COLO668 (cell line): ENCODE results near the gene HES6.
"Not testable (repeated sequence)": the region's sequence is repeated elsewhere in the genome, so short reads cannot be mapped to it uniquely, and the experiment has no call there.

Experiments
- DNase-seq: peaks from one replicate; lab custom pipeline; 2025; ENCODE audit not compliant: unreplicated experiment; lab: John Stamatoyannopoulos, UW

HES6 gene

DNA sequence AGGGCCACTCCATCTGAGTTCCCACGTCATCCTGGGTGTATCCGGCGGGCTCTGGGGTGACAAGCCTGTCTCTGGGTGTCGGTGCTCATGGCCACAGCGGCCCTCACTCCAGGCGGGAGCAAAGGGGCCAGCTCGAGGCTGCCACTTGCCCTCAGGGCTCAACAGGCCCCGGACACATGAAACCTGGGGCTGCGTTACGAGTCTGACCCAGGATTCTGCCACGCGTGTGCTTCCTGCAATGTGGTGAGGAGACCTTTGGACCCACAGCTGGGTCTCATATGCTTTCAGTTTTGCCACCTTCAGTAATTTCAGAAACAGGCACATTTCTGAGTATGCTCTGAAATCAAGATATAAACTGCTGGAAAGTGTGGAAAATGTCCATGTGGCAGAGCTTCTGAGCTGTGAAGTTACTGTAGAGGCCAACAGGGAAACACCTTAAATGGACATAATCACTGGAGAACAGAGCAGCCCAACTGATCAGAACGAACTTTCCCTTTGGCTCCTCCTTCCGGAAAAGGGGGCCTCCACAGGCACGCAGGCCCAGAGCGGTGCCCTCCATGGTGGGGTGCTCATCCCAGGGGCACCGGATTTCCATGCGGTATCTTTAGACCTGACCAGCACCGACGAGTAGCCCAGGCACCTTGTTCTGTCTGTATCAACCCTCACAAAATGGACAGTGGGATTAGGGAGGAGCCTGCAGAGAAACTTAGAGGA, 34.5 kb upstream of the HES6 start:
- peak; percentile 40 for DNase-seq

GRCh38 chr2:238273433-238273832, 33.6 kb upstream of the HES6 start:
- not testable (repeated sequence) for DNase-seq

DNA sequence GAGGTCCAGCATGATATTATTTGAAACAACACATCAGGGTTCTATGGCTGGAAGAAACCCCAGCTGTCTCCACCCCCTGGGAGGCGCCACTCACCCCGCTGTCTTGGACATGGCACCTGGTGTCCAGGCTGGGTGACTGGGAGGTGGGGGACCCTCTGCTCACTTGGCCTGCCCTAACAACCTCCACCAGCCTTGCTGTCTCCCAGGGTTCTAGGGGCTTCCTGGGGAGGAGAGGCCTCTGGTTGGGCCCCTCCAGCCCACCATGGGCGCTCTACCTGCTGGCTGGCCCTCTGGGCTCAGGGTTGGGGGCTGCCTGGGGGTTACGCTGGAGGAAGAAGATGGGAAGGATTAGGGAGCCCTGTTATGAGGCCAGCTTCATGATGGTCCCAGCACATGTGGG, 32.3 kb upstream of the HES6 start:
- no peak for DNase-seq

GRCh38 chr2:238271686-238272085, 31.8 kb upstream of the HES6 start:
- not testable (repeated sequence) for DNase-seq

- no peak for DNase-seq
Observed at GRCh38 chr2:238271061-238271554, 31.3 kb upstream of the HES6 start.

GRCh38 chr2:238270606-238271005, 30.8 kb upstream of the HES6 start:
- no peak for DNase-seq

DNA sequence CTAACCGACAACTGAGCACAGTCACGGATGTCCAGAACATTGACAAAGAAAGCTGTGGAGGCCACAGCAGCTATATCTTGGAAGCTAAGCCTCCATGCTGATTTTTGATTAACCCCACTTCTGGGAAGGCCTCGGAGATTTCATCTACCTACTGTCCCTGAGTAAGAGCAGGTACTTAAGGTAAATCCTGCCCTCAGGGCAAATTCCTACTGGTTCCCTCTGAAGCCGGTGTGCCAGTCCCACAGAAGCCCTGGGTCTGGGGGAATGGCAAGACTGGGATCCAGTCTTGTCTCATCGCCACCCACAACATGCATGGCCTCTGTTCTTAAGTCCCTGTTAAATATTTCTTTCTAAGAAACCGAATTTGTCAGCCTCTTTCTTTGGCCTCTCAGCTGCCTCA, 29.9 kb upstream of the HES6 start:
- no peak for DNase-seq

DNA sequence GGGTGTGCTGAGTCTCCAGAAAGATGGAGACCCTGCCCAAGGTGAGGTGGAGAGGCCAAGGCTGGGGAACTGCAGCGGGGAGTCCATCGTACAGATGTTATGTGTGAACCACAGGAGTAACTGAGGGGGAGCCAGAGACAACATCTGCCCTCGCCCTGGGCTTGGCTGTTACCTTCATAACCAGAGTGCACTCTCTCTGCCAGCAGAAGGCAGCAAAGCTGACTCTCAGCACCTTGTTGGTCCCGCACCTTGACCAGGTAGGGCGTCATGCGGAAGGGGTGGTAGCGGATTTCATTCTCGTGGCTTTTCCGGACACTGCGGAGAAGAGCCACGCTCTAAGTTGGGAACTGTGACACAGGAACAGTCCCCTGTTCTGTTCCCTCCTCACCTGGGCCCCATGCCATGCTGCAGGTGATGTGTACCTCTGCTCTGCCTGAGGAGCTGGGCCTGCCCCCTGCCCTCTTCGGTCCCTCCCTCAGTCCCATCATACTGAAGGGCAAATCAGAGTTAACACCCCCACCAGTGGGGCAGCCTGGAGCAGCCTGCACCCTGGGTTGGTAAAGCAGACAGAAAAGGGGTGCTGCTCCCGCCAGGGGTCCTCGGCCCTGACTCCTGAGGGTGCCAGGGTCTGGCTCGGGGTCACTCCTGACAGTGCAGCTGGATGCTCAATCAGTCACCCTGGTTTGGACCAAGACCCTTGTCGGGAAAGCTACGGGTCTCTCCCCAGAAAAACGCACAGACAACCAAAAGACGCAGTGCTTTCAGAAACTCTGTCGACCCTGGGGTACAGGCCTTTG, 28.2 kb upstream of the HES6 start:
- no peak for DNase-seq

GRCh38 chr2:238267341-238267710, 27.5 kb upstream of the HES6 start:
- DNase-seq, result no peak

DNA sequence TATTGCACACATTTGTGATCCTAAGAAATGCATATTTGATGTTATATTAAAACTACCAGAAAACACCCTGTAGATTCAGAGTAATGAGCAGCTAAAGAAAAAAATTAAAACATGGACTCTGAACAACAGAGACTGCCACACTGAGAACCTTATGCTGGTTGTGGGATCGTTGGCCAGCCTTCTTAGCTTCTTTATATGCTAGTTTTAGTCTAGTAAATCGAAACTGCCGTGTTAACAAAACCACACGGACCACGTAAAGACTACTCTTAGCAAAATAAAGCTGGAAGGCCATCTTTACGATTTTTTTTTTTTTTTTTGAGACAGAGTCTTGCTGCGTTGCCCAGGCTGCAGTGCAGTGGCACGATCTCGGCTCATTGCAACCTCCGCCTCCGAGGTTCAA, 25.8 kb upstream of the HES6 start:
- DNase-seq, result no peak

- DNase-seq, result no peak
Observed at GRCh38 chr2:238264072-238264460, 24.2 kb upstream of the HES6 start.

- peak; percentile 71 for DNase-seq
Observed at GRCh38 chr2:238263204-238264071, 23.6 kb upstream of the HES6 start.

DNA sequence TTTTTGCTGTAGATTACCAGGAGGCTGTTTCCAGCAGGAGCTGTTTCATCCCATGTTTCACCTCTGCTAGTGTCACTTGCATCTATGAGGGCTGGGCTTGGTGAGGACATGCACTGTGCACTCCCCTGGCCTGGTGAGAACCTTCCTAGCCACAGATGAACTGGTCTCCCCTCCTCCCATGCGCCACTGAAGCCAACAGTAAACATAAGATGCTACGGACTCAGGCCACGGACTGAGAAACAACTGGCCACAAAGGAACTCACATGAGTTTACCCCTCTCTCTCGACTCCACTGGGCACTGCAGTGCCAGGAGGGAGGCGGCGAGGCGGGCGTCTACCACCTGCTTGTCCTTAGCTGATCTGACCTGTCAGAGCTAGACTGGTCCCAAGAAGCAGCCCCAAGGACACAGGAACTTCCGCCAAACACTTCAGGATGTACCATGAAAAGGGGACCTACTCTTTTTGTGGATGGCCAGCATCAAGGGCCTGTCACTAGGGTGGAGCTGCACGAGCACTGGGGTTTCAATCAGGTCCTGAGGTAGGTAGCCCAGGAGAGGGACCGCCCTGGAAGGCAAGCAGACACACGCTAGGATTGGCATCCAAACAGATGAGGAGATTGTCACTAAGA, 22.8 kb upstream of the HES6 start:
- DNase-seq, result no peak

GRCh38 chr2:238261718-238262375, 22.0 kb upstream of the HES6 start:
- no peak for DNase-seq

- DNase-seq, result no peak
Observed at GRCh38 chr2:238260883-238261282, 21.0 kb upstream of the HES6 start.

GRCh38 chr2:238259061-238260020, 19.5 kb upstream of the HES6 start:
- peak; percentile 23 for DNase-seq

GRCh38 chr2:238257786-238258700, 18.2 kb upstream of the HES6 start:
- no peak for DNase-seq

GRCh38 chr2:238256594-238257104, 16.8 kb upstream of the HES6 start:
- DNase-seq, result peak; percentile 87
